Upper lobe of right lung (tissue), 1 donor: ENCODE data around the gene SH3RF2. TPM values are rescaled to one million over a fixed set of nuclear protein-coding genes. Genes with fewer than 3 reads are reported as not detected.
A peak's percentile ranks its signal among the peaks of the same experiment; 100 is the strongest.

Experiments
- ATAC-seq: fragments of 200-7000 bp; cut with Tn5 transposase; one replicate; pipeline ENCODE4 v1.9.1; 2020; ENCODE audit warnings: mild to moderate bottlenecking, moderate library complexity
- DNase-seq: peaks from one replicate; pipeline ENCODE4 v3.0.0-alpha.2; 2020
- H3K27ac ChIP-seq: fragments of 200-600 bp; one replicate; pipeline ENCODE4 v1.8.0; 2022
- H3K27me3 ChIP-seq: fragments of 200-600 bp; one replicate; pipeline ENCODE4 v1.8.0; 2022; ENCODE audit warnings: mild to moderate bottlenecking
- H3K36me3 ChIP-seq: fragments of 200-600 bp; one replicate; pipeline ENCODE4 v1.8.0; 2022
- H3K4me1 ChIP-seq: fragments of 200-600 bp; one replicate; pipeline ENCODE4 v1.8.0; 2022
- H3K4me3 ChIP-seq: fragments of 200-600 bp; one replicate; pipeline ENCODE4 v1.8.0; 2022; ENCODE audit warnings: mild to moderate bottlenecking
- H3K9me3 ChIP-seq: fragments of 200-600 bp; one replicate; pipeline ENCODE4 v1.8.0; 2022
- CTCF ChIP-seq: fragments of 200-600 bp; IDR thresholded peaks from one replicate; pipeline ENCODE4 v1.8.0; 2022; ENCODE audit warnings: antibody characterized with exemption
- intact Hi-C: fragments of 100-400 bp; cut with DNase I; formaldehyde crosslinking; loops from one replicate; pipeline ENCODE4 v1.11.0; 2022
- total RNA-seq: library from RNA; stranded (reverse); fragmentation: NEBNext Ultra II Directional; extraction: Animal tissue kit (Norgen Biotek cat#: 25700); gene quantifications from one replicate; pipeline ENCODE4 v1.2.1, GENCODE V29; 2021
- donor health status: DM: no; HTN: yes; CAD: no; lungs with severe emphysema.

SH3RF2 gene
- total RNA-seq, 1 donor from 2014 or later: 12.4 TPM

GRCh38 chr5:145943674-145944121, 7.3 kb downstream of the SH3RF2 start:
- ATAC-seq: peak; percentile 25
- Histone ChIP-seq H3K4me3 (no peak overlapping the region), H3K36me3 (no peaks in the 10 kb centered on the region), H3K4me1 (peaks cover 5% of the 10 kb centered on the region), H3K27me3 (no peaks in the 10 kb centered on the region), H3K27ac (no peak overlapping the region), H3K9me3 (no peaks in the 10 kb centered on the region)
- intact Hi-C loops: no loop called here
- no peak for DNase-seq
- no peak for TF ChIP-seq CTCF

GRCh38 chr5:145944328-145944727, 8.0 kb downstream of the SH3RF2 start:
- Histone ChIP-seq H3K4me3 (no peak overlapping the region), H3K27ac (no peak overlapping the region), H3K4me1 (peaks cover 5% of the 10 kb centered on the region), H3K36me3 (no peaks in the 10 kb centered on the region), H3K9me3 (no peaks in the 10 kb centered on the region), H3K27me3 (no peaks in the 10 kb centered on the region)
- ATAC-seq (no peak), DNase-seq (no peak)
- TF ChIP-seq CTCF: no peak
- intact Hi-C loops: no loop called here

GRCh38 chr5:145945620-145946111, 9.3 kb downstream of the SH3RF2 start:
- TF ChIP-seq CTCF: no peak
- intact Hi-C loops: no loop called here
- Histone ChIP-seq H3K9me3 (no peaks in the 10 kb centered on the region), H3K27me3 (no peaks in the 10 kb centered on the region), H3K4me1 (peaks cover 5% of the 10 kb centered on the region), H3K4me3 (no peak overlapping the region), H3K27ac (no peak overlapping the region), H3K36me3 (no peaks in the 10 kb centered on the region)
- ATAC-seq (no peak), DNase-seq (no peak)

GRCh38 chr5:145946112-145946861, 9.9 kb downstream of the SH3RF2 start:
- DNase-seq (no peak), ATAC-seq (peak; percentile 37)
- Histone ChIP-seq H3K4me3 (no peak overlapping the region), H3K27ac (no peak overlapping the region), H3K9me3 (no peaks in the 10 kb centered on the region), H3K27me3 (no peaks in the 10 kb centered on the region), H3K4me1 (peaks cover 3% of the 10 kb centered on the region), H3K36me3 (no peaks in the 10 kb centered on the region)
- TF ChIP-seq CTCF: no peak
- intact Hi-C loops: no loop called here

- H3K27ac ChIP-seq: no peak overlapping the region
- no peak for TF ChIP-seq CTCF
- no peak overlapping the region for H3K4me3 ChIP-seq
- no peaks in the 10 kb centered on the region for H3K9me3 ChIP-seq
- H3K4me1 ChIP-seq: no peaks in the 10 kb centered on the region
- H3K36me3 ChIP-seq: no peaks in the 10 kb centered on the region
- DNase-seq (no peak), ATAC-seq (no peak)
- intact Hi-C loops: no loop called here
- no peaks in the 10 kb centered on the region for H3K27me3 ChIP-seq
Observed at GRCh38 chr5:145947581-145947980, 11.2 kb downstream of the SH3RF2 start.
